Right atrium auricular region (tissue), 2 donors: ENCODE data around the gene CRELD2. TPM values are rescaled to one million over a fixed set of nuclear protein-coding genes. Genes with fewer than 3 reads are reported as not detected.

Source experiments
- DNase-seq: peaks from one replicate; pipeline ENCODE4 v3.0.0-alpha.2; 2019; ENCODE audit warnings: low spot score
- H3K27ac ChIP-seq, 2 donors: fragments of 200-600 bp; sonication (generic); 1 replicate in 1 of 2; 2 replicates in 1 of 2; pipeline ENCODE4 v1.5.1; 2016 to 2019
- H3K27me3 ChIP-seq, 2 donors: fragments of 200-600 bp; sonication (generic); one replicate each; pipeline versions ENCODE4 v1.5.1 to v1.6.0; 2017 to 2019
- H3K36me3 ChIP-seq: fragments of 200-600 bp; sonication (generic); one replicate; pipeline ENCODE4 v1.5.1; 2016
- H3K4me1 ChIP-seq, 2 donors: fragments of 200-600 bp; sonication (generic); one replicate each; pipeline versions ENCODE4 v1.5.1 to v1.6.0; 2017 to 2019
- H3K4me3 ChIP-seq, 2 donors: fragments of 200-600 bp; sonication (generic); 1 replicate in 1 of 2; 2 replicates in 1 of 2; pipeline ENCODE4 v1.5.1; 2017 to 2019; ENCODE audit warnings: mild to moderate bottlenecking in 1 of 2, moderate library complexity in 1 of 2
- H3K9me3 ChIP-seq, 2 donors: fragments of 200-600 bp; sonication (generic); one replicate each; pipeline ENCODE4 v1.5.1; 2019
- CTCF ChIP-seq, 2 donors: fragments of 200-600 bp; sonication (generic); IDR thresholded peaks; one replicate each; pipeline ENCODE4 v1.5.1; 2019; ENCODE audit warnings: antibody characterized with exemption in 2 of 2
- total RNA-seq, 2 donors: library from RNA; depleted of rRNA; stranded (reverse); fragments of >200 nt; gene quantifications; one replicate each; pipeline ENCODE4 v1.1.0, GENCODE V29; 2016

The CRELD2 gene
- total RNA-seq, 2 donors from 2014 or later, result 16.1 to 28.5 TPM

GRCh38 chr22:49961601-49962011 lies 43.2 kb downstream of the CRELD2 start:
- TF ChIP-seq CTCF (IDR thresholded peaks at IDR 0.05), result no peak
- no peaks in the 10 kb centered on the region for H3K9me3 ChIP-seq
- peaks cover 0 to 61% of the 10 kb centered on the region in 2 donors for H3K4me1 ChIP-seq
- H3K27ac ChIP-seq, result peak overlapping the region; percentile 96 to 98
- peak overlapping the region; percentile 80 to 83 for H3K4me3 ChIP-seq
- DNase-seq, result no peak
- H3K27me3 ChIP-seq, result no peaks in the 10 kb centered on the region
- peaks cover 30% of the 10 kb centered on the region for H3K36me3 ChIP-seq

- Histone ChIP-seq H3K4me3 (peak overlapping the region; percentile 80 to 83), H3K4me1 (peaks cover 0 to 65% of the 10 kb centered on the region in 2 donors)
- TF ChIP-seq CTCF (IDR thresholded peaks at IDR 0.05), result no peak
These were observed 43.7 kb downstream of the CRELD2 start for GRCh38 chr22:49962012-49962750.

GRCh38 chr22:49962751-49963646 lies 44.6 kb downstream of the CRELD2 start:
- Histone ChIP-seq H3K36me3 (peaks cover 30% of the 10 kb centered on the region), H3K27me3 (no peaks in the 10 kb centered on the region), H3K4me1 (peaks cover 0 to 73% of the 10 kb centered on the region in 2 donors), H3K9me3 (no peaks in the 10 kb centered on the region), H3K4me3 (peak overlapping the region; percentile 80 to 83), H3K27ac (peak overlapping the region; percentile 96 to 98)
- TF ChIP-seq CTCF (IDR thresholded peaks at IDR 0.05), result no peak
- no peak for DNase-seq

More at GRCh38 chr22:49962012-49962750, 43.7 kb downstream of the CRELD2 start:
- DNase-seq, result peak; percentile 93
- H3K36me3 ChIP-seq, result peaks cover 30% of the 10 kb centered on the region
- no peaks in the 10 kb centered on the region for H3K9me3 ChIP-seq
- no peaks in the 10 kb centered on the region for H3K27me3 ChIP-seq
- peak overlapping the region; percentile 96 to 98 for H3K27ac ChIP-seq

GRCh38 chr22:49963647-49964026 lies 45.2 kb downstream of the CRELD2 start:
- DNase-seq, result no peak
- H3K4me1 ChIP-seq, result peaks cover 0 to 79% of the 10 kb centered on the region in 2 donors

More at GRCh38 chr22:49963647-49964026, 45.2 kb downstream of the CRELD2 start:
- Histone ChIP-seq H3K9me3 (no peaks in the 10 kb centered on the region), H3K36me3 (peaks cover 30% of the 10 kb centered on the region), H3K27me3 (no peaks in the 10 kb centered on the region), H3K4me3 (peak overlapping the region in 1 of 2 donors; percentile 80), H3K27ac (peak overlapping the region; percentile 96 to 98)
- TF ChIP-seq CTCF (IDR thresholded peaks at IDR 0.05), result no peak
